Erythroblast (primary cell): ENCODE measurements around the gene GNB5.

Source experiments
- GATA1 ChIP-seq: IDR thresholded peaks from 2 replicates; pipeline ENCODE4 v1.6.1; 2011; ENCODE audit warnings: low read depth, mild to moderate bottlenecking, control low read depth, low read length, moderate library complexity
- POLR2A ChIP-seq: IDR thresholded peaks from 2 replicates; pipeline ENCODE4 v1.6.1; 2011; ENCODE audit warnings: mild to moderate bottlenecking, low read length

DNA sequence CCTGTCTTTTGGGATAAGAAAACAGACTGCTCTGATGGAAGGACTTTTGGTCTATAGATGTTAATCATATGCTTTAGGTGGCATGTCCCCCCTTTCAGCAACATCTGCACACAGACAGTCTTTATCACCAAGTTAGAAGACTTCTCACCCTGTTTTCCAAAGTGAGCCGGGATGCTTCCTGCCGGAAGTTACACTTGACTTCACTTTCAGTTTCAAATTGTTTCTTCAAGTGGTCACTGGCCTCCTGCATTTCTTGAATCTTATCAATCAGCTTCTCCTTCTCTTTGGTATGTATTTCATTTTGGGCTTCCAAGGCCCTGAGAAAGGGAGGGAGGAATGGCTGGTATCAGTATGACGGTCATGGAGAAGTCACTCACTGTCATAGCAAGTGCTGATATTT is 27.2 kb upstream of the GNB5 start:
- TF ChIP-seq POLR2A (no peak), GATA1 (no peak)
